ENCODE results near the gene MOGAT3.

The MOGAT3 gene

DNA sequence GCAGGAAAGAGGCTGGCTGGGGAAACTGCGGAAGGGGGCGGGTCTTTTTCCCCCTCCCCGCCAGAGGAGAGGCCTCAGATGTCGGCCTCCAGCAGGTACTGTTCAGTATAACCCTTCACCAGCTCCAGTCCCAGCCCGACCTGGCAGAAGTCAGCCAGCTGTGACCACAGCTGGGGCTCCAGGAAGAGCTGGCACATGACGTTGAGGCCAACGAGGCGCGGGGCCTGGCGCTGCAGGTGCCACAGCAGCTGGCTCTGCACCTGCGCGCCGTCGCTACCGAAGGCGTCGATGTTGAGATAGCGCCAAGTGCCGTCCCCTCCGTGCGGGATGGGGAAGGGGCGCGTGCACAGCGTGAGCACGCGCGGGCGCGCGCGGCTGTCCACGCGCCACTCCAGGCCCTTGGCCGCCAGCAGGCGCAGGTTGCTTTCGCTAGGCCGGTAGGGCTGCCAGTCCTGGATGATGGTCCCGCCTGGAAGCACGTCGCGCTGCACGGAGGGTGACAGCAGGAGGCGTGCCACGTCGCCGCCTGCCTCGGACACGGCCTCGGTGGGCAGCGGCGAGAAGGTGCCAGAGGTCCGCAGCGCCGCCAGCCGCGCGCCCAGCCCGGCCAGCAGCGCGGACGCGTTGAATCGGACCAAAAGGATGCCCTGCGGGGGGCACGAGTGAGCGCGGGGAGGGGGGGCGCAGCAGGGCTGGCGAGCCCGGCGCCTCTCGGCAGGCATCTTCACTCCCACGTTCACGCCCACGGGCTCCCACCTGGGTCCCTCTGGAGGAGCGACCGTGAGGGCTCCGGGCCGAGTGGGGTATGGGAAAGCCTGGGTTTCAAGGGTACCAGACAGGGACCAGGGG, 28.6 kb downstream of the MOGAT3 start:
- no peak for DNase-seq (ENCODE audit: low read depth in 2 of 2)

DNA sequence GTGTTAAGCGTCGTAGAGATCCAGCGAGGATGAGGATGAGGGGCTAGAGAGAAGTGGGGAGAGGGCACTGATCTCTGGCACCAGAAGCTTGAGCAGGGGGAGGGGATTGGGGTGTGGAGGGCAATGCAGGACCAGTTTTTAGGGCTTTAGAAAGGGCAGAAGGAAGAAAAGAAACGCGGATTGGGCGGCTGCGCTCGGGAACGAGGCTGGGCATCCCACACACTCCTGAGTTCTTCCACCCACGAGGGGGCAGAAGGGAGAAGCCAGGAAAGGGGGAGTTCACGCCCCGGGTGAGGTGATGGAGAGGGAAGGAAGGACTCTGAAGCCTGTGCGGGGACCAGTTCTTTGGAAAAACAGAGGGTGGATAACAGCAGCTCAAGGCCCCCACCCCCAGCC, 29.4 kb downstream of the MOGAT3 start:
- DNase-seq (ENCODE audit: low read depth in 2 of 2) = no peak

DNA sequence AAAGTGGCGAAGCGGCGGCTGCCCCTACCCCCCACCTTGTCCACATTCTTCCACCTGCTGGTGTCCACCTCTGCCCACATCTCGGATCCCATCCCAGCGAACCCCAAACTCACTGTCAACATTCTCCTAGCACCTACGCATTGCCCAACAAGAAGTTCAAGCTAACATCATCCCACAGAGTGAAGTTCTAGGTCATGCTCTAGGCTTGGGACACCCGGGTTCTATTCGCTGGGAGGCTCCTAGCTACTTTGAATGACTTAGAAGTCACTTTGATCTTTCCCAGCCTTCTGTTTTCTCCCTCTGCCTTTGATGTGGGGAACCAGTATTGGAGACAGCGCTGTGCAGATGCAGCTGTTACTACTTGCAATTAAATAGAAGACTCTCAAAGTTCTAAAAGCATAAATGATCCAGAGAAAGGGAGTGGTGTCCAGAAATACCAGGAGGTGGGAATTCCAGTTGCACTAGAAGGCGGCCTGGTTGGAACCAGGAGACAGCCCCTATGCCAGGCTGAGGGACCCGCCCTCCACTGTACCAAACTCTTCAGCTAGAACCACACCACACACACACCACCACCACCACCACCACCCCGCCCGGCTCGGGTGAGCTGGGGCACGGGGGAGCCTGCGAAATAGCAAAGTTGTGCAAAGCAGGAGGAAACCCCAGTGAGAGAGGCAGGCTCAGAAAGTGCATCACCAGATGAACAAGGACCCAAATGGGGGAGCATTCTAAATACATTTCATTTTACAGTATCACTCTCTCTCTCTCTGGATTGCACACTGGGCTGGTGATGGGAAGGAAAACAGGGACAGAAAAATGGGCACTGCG, 30.0 kb downstream of the MOGAT3 start:
- no peak for DNase-seq (ENCODE audit: low read depth in 2 of 2)

DNA sequence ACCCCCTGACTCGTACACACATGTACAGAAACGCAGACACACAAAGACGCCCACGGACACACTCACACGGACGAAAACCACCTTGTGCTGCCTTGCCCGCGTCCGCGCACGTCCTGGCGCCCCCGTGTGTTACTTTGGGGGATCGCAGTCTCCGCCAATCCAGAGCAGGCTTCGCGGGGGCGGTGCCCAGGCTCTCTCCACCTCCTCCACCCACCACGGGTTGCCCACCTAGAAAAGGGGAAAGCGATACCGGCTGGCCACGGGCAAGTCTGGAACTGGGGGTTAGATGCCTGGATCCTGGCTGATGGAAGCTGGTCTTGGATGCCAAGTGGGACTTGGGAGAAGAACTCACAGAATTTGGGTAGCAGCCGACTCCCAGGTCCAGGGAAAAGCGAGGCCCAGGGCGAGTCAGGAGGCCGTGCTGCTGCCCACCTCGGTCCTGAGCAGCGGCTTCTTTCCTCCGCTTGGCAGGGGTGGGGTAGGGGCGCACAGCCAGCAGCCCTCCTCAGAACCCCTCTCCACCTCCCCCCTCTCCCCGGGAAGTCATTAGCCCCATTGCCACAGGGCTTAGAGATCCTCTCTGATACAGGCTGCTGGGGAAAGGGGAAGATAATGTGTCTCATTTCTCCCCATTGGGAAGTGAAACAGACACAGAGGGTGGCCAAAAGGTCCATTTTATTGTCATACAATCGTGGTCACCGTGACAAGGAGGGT, 30.8 kb downstream of the MOGAT3 start:
- peak; percentile 59 to 70 for DNase-seq (ENCODE audit: low read depth in 2 of 2)

GRCh38 chr7:101169110-101169837, 31.6 kb downstream of the MOGAT3 start:
- no peak for DNase-seq (ENCODE audit: low read depth in 2 of 2)

DNA sequence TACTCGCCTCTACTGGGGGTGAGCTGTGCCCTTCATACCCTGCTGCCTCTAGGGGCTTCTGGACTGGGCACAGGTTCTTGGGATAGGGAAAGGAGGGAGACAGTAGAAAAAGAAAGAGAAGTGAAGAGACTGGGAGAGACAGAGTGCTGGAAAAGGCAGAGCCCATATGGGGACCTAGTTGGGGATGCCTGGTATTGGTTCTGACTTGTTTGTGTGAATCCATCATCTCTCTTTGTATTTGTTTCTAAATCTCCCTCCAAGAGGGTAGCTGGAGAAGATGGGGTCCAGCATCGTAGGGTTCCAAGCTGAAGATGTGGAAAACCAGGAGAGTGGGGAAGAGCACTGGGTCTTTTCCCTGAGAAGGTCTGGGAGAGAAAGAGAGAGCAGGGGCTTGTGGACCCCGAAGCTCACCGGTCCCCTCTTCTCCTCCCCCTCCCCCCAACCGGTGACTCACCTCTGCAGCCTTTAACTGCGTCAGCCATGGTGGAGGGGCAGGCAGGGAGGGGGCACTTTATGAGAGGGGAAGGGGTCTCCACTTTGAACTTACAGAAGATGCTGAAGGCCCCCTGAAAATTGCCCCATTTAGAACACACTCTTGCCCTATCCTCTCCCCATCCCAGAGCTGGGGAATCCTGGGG, 32.3 kb downstream of the MOGAT3 start:
- DNase-seq (ENCODE audit: low read depth in 2 of 2) = no peak

- no peak for DNase-seq (ENCODE audit: low read depth in 2 of 2)
Observed at GRCh38 chr7:101167645-101168411, 33.0 kb downstream of the MOGAT3 start.

DNA sequence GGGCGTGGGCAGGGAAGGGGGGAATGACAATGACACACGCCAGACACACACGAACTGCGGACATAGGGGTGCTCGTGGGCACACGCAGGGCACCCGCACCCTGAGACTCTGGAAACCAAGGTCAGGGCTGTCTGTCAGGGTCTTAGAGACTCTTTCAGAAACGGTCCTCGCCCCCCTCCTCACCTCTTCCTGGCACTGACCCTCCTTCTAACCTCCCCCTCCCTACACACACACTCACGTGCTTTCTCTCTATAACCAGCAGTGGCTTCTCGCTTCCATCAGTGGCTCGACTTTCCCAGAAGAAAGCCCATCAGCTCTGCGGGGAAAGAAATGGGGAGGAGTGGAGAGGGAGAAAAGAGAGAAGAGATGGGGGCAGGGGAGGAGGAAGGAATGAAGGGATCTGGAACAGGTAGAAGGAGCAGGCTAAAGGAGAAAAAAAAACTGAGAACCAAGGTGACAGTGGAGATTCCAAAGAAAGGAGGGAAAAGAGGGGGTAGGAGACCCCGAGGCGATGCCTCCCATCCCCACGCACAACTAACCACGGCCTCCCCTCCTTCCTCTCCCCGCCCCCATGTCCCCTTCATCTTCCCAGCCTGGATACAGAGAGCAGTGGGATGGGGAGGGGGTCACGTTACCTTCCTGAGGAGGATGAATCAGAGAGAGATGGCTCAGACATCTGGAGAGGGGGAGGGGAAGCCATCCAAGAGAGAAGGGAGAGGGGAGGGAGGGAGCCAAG, 33.8 kb downstream of the MOGAT3 start:
- no peak for DNase-seq (ENCODE audit: low read depth in 2 of 2)

GRCh38 chr7:101166648-101166908, 34.3 kb downstream of the MOGAT3 start:
- DNase-seq (ENCODE audit: low read depth in 2 of 2) = no peak

DNA sequence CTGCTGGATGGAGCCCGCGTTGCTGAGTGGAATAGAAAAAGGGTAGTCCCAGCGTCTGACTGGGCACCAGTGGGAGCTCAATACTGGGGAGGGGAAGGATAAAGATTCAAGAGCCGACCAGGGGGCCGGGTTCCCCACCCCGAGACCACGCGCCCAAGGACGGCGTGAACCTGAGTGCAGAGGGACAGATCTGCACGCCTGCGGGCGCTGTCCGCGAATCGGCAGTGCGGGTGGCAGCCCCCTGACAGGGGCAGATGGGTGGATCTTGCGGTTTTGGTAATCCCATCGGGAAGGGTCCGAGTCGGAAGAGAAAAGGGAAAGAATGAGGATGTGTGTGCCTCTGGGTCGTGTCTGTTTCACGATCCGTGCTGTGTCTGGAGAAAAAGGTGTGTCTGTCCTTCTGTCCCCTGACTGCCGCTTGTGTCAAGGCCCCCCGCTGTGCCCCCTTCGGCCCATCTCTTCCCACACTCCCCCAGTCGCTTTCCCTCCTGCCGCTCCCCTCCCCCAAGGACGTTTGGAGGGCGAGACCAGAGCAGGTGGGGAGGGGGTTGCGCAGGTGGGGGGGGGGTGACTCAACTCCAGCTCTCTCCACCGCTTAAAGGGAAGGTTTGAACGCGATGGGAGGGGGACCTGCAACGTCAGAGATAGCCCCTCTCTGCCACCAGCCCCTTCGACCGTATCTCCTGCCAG, 34.7 kb downstream of the MOGAT3 start:
- no peak for DNase-seq (ENCODE audit: low read depth in 2 of 2)

- DNase-seq (ENCODE audit: low read depth in 2 of 2) = peak; percentile 76 to 78
Observed at GRCh38 chr7:101165075-101165957, 35.5 kb downstream of the MOGAT3 start, which contains the start of gene VGF. Gene VGF (minus strand): TSS chr7:101165569. CDS start chr7:101164843, 726 bp downstream.

GRCh38 chr7:101164071-101164840, 36.6 kb downstream of the MOGAT3 start:
- no peak for DNase-seq (ENCODE audit: low read depth in 2 of 2)

DNA sequence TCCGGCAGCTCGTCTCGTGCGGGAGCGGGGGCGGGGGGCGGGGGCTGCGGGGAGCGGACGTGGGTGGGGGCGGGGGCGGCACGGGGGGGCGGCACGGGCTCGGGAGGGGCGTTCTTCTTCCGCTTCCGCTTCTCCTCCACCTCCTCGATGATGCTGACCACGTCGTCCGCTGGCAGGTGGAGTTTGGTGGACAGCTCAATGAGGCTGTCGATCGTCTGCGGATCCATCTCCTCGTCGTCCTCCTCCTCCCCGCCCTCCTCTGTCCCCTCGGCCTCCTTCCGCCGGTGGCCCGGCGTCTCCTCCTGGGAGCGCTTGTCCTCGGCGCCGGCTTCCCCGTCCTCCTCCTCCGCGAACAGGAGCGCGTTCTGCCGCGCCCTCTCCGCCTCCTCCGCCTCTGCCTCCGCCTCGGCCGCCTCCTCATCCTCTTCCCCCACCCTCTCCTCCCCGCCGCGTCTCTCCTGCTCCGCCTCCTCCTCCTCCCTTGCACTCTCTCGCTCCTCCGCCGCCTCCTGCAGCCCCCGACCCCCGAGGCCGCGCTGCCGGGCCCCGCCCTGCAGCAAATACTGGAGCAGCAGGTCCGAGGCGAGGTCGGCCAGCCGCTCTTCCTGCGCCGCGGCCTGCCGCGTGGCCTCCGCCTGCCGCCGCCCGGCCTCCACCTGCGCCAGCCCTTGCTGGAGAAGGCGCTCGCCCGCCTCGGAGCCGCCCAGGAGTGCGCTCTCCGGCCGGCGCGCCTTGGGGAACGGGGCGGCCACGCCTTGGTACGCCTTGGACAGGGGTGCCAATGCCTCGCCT, 37.4 kb downstream of the MOGAT3 start:
- DNase-seq (ENCODE audit: low read depth in 2 of 2) = no peak

GRCh38 chr7:101162551-101163278, 38.1 kb downstream of the MOGAT3 start:
- DNase-seq (ENCODE audit: low read depth in 2 of 2) = no peak

- no peak for DNase-seq (ENCODE audit: low read depth in 2 of 2)
Observed at GRCh38 chr7:101161692-101162471, 39.0 kb downstream of the MOGAT3 start.
